ENCODE measurements around the gene RCAN1. TPM values are rescaled to one million over a fixed set of nuclear protein-coding genes. Genes with fewer than 3 reads are reported as not detected.
A peak's percentile ranks its signal among the peaks of the same experiment; 100 is the strongest.

RCAN1 gene
- total and polyA plus RNA-seq, 7 donors: 24.9 to 94.9 (median 38.4) TPM

DNA sequence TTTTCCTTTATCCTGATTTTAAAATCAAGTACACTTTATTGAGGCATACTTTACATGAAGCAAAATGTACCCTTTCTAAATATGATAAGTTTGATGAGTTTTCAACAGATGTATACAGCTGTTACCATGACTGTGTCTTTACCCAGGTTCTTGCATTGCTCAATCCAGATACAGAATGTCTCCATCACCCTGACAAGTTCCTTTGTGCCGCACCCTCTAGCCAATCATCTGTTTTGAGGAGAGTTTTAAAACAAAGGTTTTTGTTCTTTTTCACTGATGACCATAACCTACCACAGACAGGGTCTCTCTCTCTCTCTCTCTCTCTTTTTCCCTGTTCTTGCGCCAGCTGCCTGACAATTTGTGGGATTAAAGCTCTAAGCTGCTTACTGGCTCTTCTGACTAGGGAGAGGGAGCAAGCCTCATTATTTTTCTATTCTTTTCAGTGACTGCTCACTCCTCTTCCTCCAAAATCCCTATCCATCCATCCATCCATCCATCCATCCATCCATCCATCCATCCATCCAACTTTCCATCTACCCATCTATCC lies 101.7 kb downstream of the RCAN1 start:
- Histone ChIP-seq H3K27ac (no peak overlapping the region), H3K4me1 (no peaks in the 10 kb centered on the region), H3K27me3 (ENCODE audit: insufficient read depth in 3 of 3, low read length in 2 of 3) (no peaks in the 10 kb centered on the region), H3K9me3 (no peaks in the 10 kb centered on the region), H3K36me3 (ENCODE audit: insufficient read depth in 1 of 2, low read depth in 1 of 2) (peaks cover 0 to 18% of the 10 kb centered on the region in 2 donors), H3K4me3 (no peak overlapping the region)
- ATAC-seq: no peak
- intact Hi-C loops (cut with DNase I): no loop called here
- DNase-seq: no peak
- 81 to 88% (median 87%) methylated on average over 2 of the region's 2 CpGs for WGBS, 3 donors
- TF ChIP-seq, protein P1, sequence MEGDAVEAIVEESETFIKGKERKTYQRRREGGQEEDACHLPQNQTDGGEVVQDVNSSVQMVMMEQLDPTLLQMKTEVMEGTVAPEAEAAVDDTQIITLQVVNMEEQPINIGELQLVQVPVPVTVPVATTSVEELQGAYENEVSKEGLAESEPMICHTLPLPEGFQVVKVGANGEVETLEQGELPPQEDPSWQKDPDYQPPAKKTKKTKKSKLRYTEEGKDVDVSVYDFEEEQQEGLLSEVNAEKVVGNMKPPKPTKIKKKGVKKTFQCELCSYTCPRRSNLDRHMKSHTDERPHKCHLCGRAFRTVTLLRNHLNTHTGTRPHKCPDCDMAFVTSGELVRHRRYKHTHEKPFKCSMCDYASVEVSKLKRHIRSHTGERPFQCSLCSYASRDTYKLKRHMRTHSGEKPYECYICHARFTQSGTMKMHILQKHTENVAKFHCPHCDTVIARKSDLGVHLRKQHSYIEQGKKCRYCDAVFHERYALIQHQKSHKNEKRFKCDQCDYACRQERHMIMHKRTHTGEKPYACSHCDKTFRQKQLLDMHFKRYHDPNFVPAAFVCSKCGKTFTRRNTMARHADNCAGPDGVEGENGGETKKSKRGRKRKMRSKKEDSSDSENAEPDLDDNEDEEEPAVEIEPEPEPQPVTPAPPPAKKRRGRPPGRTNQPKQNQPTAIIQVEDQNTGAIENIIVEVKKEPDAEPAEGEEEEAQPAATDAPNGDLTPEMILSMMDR (IDR thresholded peaks at IDR 0.05): no peak

DNA sequence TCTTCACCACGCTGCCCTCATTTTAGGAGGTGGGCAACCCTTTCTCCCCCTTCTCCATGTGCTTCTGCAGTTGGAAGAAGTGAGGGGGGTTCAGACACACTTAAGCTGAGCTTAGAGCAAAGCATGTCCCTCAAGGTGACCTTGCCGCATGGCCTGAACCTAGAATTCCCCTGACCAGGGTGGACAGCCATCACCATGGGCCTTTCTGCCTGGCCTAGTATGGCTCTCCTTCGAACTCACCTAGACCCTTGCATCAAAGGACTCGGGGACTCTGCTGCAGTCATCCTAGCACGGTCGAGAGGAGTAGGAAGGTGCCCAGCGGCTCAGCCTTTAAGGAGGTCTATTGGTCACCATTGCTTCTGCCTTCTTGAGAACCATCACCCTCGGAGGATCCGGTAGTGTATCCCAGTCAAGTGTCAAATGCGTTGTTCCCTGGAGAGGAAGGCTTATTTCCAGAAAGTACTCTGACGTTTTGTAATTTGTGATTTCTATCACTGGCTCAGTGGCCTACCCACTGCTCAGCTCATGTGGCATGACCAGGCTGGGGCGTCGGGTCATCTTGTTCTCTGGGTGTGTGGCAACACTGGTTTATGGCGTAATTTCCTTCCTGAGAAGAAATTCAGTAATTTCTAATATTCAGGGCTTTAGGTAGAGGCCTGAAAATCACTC lies 103.0 kb downstream of the RCAN1 start, which contains the start of gene KCNE1:
TSS of gene KCNE1 (minus strand) at position 424 of the 669 bp plus-strand sequence. CDS start 62,576 bp downstream, outside the sequence.
- Histone ChIP-seq H3K27ac (peak within 1 kb of the TSS; percentile 4), H3K9me3 (no peaks in the 10 kb centered on the region), H3K4me3 (no peak within 1 kb of the TSS), H3K4me1 (no peaks in the 10 kb centered on the region), H3K36me3 (ENCODE audit: insufficient read depth in 1 of 2, low read depth in 1 of 2) (peaks cover 0 to 5% of the 10 kb centered on the region in 2 donors), H3K27me3 (ENCODE audit: insufficient read depth in 3 of 3, low read length in 2 of 3) (no peaks in the 10 kb centered on the region)
- TF ChIP-seq, protein P1 (IDR thresholded peaks at IDR 0.05): no peak
- ATAC-seq: peak; percentile 21 to 67 (median 55)
- WGBS, 3 donors: 83 to 90% (median 89%) methylated on average over 14 of the region's 14 CpGs
- DNase-seq: no peak
- intact Hi-C loops (cut with DNase I): no loop called here

DNA sequence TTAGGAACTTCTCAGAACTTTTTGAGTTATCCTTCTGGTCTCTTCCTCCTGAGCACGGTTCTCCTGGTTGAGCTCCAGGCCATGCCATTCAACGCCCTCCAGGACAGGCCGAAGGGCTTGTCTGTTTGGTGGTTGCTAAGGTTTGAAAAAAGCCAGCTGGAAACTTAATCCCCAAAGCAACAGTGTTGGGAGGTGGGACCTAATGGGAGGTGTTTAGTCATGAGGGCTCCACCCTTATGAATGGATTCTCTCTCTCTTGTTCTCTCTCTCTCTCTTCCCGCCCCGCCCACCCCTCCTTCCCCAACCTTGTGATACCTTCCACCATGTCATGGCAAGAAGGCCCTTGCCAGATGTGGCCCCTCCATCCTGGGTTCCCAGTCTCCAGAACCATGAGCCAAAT lies 103.7 kb downstream of the RCAN1 start:
- TF ChIP-seq, protein P1 (IDR thresholded peaks at IDR 0.05): no peak
- H3K9me3 ChIP-seq: no peaks in the 10 kb centered on the region
- no peaks in the 10 kb centered on the region for H3K27me3 ChIP-seq (ENCODE audit: insufficient read depth in 3 of 3, low read length in 2 of 3)
- intact Hi-C loops (cut with DNase I): no loop called here
- no peaks in the 10 kb centered on the region for H3K36me3 ChIP-seq (ENCODE audit: insufficient read depth in 1 of 2, low read depth in 1 of 2)
- no peak overlapping the region for H3K4me3 ChIP-seq
- H3K4me1 ChIP-seq: no peaks in the 10 kb centered on the region
- H3K27ac ChIP-seq: no peak overlapping the region
- WGBS, 3 donors: 60 to 62% (median 61%) methylated on average over 5 of the region's 5 CpGs
- ATAC-seq (peak in 3 of 4 donors; percentile 45 to 57 (median 52)), DNase-seq (no peak)

DNA sequence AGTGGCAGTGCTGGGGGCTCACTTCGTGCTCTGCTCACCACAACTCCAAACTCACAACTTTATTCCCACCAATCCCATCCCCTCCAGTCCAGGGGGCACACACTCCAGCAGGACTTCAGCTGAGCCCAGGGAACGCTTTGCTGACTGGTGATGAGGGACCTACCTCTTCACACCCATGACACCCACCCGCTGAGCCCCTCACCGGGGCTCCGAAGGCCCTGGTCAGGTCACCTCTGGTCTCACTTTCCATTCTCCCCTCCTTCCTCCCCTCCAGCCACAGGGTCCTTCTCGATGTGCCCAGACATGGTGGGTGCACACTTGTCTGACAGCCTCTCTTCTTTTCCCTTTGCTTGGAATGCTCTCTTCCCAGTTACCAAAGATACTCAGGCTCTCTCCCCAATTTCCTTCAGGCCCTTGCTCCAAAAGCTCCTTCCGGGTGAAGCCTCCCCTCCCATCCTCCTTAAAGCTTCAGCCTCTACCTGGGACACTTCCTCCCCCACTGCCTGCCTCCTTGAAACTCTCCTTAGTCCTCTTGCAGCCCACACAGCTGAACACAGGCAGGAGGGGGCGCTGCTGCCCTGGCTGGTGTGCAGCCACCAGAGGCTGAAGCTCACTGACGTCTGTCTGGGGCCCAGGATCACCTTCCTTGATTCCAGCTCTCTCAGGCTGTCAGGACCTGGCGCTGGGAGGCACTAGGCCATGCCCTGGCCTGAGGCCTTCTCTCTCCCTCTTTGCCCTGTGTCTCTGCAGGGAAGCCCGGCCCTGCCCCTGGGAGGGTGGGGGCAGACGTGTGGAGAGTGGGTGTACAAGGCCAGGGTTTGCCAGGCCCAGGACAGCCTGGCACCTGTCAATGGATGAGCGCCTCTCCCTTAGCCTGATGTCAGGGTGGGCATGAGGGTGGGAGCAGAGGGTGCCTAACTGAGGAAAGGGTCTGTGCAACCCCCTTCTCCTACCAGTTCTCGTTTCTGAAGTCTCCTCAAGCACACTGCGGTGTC lies 104.5 kb downstream of the RCAN1 start:
- Histone ChIP-seq H3K9me3 (no peaks in the 10 kb centered on the region), H3K27ac (no peak overlapping the region), H3K27me3 (ENCODE audit: insufficient read depth in 3 of 3, low read length in 2 of 3) (no peaks in the 10 kb centered on the region), H3K36me3 (ENCODE audit: insufficient read depth in 1 of 2, low read depth in 1 of 2) (no peaks in the 10 kb centered on the region), H3K4me3 (no peak overlapping the region), H3K4me1 (no peaks in the 10 kb centered on the region)
- intact Hi-C loops (cut with DNase I): loop anchor here in 1 of 2 donors (1.0 kb wide), 1 partner anchor 93 kb away; no protein-coding TSS in a partner anchor
- WGBS, 3 donors: 73 to 77% (median 74%) methylated on average over 15 of the region's 15 CpGs
- DNase-seq (peak; percentile 73 to 83), ATAC-seq (peak; percentile 72 to 86 (median 79))
- TF ChIP-seq, protein P1 (IDR thresholded peaks at IDR 0.05): peak; percentile 67
